ENCODE results near the gene ELP1. TPM values are rescaled to one million over a fixed set of nuclear protein-coding genes. Genes with fewer than 3 reads are reported as not detected.

ELP1 gene
- total RNA-seq = 42.0 and 48.9 TPM in 2 replicates
- long read RNA-seq, full-length matches to known transcripts = 3 of 35 reads
- long read RNA-seq, partial matches to known transcripts = 23 of 35 reads
- long read RNA-seq, other reads (novel, unspliced or antisense) = 9 of 35 reads

- peak; percentile 91 for DNase-seq (ENCODE audit: low read depth, low spot score)
- Mint-ChIP-seq H3K27ac (ENCODE audit: unreplicated experiment) (peak within 1 kb of the TSS; percentile 98), H3K36me3 (ENCODE audit: low read depth) (no peaks in the 10 kb centered on the region), H3K27me3 (ENCODE audit: low read depth) (no peaks in the 10 kb centered on the region), H3K4me3 (peak within 1 kb of the TSS; percentile 100), H3K9me3 (no peaks in the 10 kb centered on the region), H3K4me1 (peaks cover 30% of the 10 kb centered on the region)
- TF ChIP-seq CTCF (conservative IDR thresholded peaks at IDR 0.05) = no peak
These were observed at the start of gene ELP1 for GRCh38 chr9:108933718-108934322. ELP1 (minus strand) TSS chr9:108934124; CDS start chr9:108931146, 2,978 bp downstream.

DNA sequence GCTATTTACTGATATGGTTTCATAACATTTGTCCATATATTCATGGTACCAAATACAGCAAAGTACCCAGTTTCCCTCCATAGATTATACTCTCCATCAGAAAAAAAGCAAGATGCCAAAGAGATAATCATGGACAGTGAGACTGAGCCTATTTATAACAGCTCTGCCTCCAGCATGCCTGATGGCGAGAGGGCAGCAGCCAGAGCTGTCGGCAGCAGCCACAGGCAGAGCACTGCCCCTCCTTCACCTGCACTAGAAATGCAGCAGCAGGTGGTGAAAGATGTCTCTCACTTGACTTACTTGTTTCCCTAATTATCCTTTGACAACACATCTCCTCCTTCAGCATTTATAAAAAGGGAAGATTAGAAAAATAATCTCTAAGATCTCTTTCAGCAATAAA lies 47.0 kb upstream of the ELP1 start:
- Mint-ChIP-seq H3K27ac (ENCODE audit: unreplicated experiment) (no peak overlapping the region), H3K4me1 (no peaks in the 10 kb centered on the region), H3K9me3 (no peaks in the 10 kb centered on the region), H3K27me3 (ENCODE audit: low read depth) (no peaks in the 10 kb centered on the region), H3K4me3 (no peak overlapping the region), H3K36me3 (ENCODE audit: low read depth) (peaks cover 10% of the 10 kb centered on the region)
- no peak for TF ChIP-seq CTCF (conservative IDR thresholded peaks at IDR 0.05)
- no peak for DNase-seq (ENCODE audit: low read depth, low spot score)

DNA sequence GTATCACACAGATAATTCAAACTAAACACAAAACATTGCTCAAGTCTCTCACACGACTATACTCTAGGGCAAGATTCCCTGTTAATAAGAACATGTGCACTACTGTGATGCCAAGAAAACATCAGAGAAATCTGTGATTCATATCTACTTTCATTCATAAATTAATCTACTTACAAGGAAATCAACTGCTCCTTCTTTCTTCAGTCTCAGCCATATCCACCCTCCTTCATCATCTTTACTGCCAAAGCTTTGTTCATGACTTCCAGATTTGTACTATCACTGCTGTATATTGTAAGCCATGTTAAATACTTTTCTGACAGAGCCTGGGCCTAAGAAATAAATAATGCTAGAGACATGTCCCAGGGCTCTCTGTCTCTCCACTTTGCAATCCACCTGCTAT lies 44.3 kb upstream of the ELP1 start:
- H3K4me3 Mint-ChIP-seq = no peak overlapping the region
- no peak overlapping the region for H3K27ac Mint-ChIP-seq (ENCODE audit: unreplicated experiment)
- no peaks in the 10 kb centered on the region for H3K9me3 Mint-ChIP-seq
- no peaks in the 10 kb centered on the region for H3K4me1 Mint-ChIP-seq
- TF ChIP-seq CTCF (conservative IDR thresholded peaks at IDR 0.05) = no peak
- H3K27me3 Mint-ChIP-seq (ENCODE audit: low read depth) = no peaks in the 10 kb centered on the region
- no peak for DNase-seq (ENCODE audit: low read depth, low spot score)
- H3K36me3 Mint-ChIP-seq (ENCODE audit: low read depth) = peaks cover 14% of the 10 kb centered on the region

DNA sequence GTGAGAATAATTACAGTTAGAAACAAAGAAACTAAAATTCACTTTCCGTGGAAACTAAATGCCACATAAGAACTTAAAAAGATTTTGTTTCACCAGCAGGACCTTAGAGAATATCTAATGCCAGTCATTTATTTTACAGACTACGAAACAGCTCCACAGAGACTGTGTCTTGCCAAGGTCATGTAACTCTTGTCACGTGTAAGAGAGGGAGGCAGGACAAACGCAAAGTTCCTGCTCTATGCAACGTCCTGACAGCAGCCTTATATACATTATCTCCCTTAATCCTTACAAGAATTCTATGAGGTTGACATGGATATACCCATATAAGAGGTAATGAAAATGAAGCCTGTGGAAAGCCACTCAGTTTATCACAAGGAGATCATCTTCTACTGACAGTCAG lies 40.0 kb upstream of the ELP1 start:
- H3K27me3 Mint-ChIP-seq (ENCODE audit: low read depth) = no peaks in the 10 kb centered on the region
- H3K4me3 Mint-ChIP-seq = no peak overlapping the region
- peaks cover 28% of the 10 kb centered on the region for H3K36me3 Mint-ChIP-seq (ENCODE audit: low read depth)
- peaks cover 7% of the 10 kb centered on the region for H3K9me3 Mint-ChIP-seq
- no peaks in the 10 kb centered on the region for H3K4me1 Mint-ChIP-seq
- no peak for TF ChIP-seq CTCF (conservative IDR thresholded peaks at IDR 0.05)
- DNase-seq (ENCODE audit: low read depth, low spot score) = no peak
- H3K27ac Mint-ChIP-seq (ENCODE audit: unreplicated experiment) = no peak overlapping the region

GRCh38 chr9:108972626-108973209 lies 38.8 kb upstream of the ELP1 start:
- Mint-ChIP-seq H3K4me3 (no peak overlapping the region), H3K36me3 (ENCODE audit: low read depth) (peaks cover 27% of the 10 kb centered on the region), H3K9me3 (peaks cover 7% of the 10 kb centered on the region), H3K27me3 (ENCODE audit: low read depth) (no peaks in the 10 kb centered on the region), H3K4me1 (no peaks in the 10 kb centered on the region), H3K27ac (ENCODE audit: unreplicated experiment) (no peak overlapping the region)
- no peak for TF ChIP-seq CTCF (conservative IDR thresholded peaks at IDR 0.05)
- DNase-seq (ENCODE audit: low read depth, low spot score) = no peak
